Stimulated activated CD4-positive, alpha-beta T cell treated with anti-CD3 and anti-CD28 coated beads, Interleukin-15, amount 100 ng/mL, for 48 hours (primary cell): ENCODE results near the gene FKBP10.
"Not testable (repeated sequence)": the region's sequence is repeated elsewhere in the genome, so short reads cannot be mapped to it uniquely, and the experiment has no call there.

Source experiments
- DNase-seq, 2 donors: peaks; one replicate each; pipeline ENCODE4 v3.0.0-alpha.2; 2020; ENCODE audit warnings: low read depth in 2 of 2

FKBP10 gene

DNA sequence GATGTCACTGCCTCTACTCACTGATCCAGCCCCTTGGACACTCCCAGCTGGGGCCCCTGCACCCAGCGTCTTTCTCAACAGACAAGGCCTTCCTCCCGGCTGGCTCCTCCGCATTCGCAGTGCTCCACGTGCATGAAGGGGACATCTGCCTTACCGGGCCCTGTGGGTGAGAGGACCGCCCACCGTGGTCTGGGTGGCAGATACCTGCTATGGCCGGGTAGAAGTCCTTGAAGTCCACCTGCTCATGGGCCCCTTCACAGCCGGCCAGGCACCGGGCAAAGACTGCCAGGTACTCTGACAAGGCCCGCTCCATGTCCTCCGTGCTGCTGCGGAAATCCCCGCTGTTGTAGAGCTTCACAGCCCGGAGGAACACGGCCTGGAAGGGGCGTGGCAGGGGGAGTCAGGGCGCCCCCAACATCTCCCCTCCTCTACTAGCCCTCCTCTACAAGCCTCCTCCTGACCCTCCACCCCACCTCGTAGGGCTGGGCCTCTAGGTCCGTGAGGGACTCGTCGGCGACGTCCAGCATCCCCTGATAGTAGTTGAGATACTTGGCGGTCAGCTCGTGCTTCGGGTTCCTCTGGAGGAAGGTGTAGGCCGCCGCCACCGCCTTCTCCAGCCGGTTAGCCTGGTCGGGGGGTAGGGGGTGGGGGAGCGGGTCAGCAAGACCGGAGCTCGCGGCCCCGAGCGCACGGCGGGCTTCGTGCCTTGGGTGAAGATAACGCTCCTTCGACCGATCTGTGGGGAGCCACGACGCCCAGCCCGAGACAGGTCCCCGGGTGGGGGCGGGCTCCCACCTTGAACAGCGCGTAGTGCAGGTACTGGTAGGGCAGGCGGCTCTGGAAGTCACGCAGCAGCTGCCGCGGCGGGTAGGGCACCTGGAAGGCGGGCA is 1.9 kb upstream of the FKBP10 start:
- peak in 1 of 2 donors; percentile 5 for DNase-seq

DNA sequence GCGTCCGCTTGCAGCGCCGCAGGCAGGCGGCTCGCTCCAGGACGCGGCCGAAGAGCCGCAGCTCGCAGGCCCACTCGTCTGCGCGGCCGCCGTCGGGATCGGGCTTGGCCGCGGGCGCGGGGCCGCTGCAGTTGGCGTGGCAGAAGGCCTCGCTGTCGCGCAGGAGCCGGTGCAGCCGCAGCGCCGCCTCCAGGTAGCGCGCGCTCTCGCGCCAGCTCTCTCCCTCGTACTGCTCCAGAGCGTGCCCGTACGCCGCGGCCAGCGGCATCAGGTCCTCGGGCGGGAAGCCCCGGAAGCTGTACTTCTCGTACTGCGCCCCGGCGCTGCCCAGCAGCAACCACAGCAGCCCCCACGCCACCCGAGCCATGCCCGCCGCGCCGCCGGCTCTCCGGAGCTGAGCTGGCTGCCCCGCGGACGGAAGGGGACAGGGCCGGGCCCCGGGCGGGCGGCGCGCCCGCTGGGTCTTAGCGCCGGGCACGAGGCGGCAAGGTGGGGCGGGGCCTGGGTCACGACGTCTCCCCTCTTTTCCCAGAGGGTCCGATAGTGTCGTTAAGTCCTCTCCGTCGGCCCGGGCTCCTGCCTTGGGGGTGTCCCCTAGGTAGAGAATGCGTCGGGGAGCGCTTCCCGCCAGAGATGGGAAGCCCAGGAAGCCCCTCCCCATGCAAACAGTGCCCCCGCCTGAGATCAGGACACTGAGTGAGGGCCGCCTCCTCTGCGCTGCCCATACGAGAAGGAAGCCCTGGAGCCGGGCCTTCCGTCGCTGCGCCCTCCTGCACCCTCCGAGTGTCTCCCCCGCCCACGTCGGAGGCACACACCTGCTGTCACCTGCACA is 1.0 kb upstream of the FKBP10 start, which contains the start of gene P3H4:
P3H4 (minus strand) TSS at position 401 of the 832 bp plus-strand sequence; CDS start at position 367, 34 bp downstream.
- peak; percentile 44 to 62 for DNase-seq

DNA sequence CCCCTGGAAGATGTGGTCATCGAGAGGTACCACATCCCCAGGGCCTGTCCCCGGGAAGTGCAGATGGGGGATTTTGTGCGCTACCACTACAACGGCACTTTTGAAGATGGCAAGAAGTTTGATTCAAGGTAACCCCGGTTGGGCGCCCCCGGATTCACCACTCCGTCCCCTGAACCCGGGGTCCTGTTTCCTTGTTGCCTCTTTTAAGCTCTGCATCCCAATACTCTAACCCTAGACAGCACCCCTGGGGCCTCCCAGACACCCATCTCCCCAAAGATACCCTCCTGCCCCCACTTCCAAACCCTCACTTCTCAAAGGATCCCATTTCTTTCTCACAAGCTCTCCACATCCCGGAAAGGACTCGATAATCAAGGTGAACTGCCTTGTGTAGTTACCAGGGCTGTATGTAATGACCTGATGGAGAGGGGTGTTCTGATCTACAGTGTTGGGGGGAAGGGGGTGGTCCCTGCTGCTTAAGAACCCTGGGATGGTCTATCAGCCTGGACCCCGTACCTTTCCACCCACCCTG is 412 bp downstream of the FKBP10 start:
- DNase-seq: no peak

DNA sequence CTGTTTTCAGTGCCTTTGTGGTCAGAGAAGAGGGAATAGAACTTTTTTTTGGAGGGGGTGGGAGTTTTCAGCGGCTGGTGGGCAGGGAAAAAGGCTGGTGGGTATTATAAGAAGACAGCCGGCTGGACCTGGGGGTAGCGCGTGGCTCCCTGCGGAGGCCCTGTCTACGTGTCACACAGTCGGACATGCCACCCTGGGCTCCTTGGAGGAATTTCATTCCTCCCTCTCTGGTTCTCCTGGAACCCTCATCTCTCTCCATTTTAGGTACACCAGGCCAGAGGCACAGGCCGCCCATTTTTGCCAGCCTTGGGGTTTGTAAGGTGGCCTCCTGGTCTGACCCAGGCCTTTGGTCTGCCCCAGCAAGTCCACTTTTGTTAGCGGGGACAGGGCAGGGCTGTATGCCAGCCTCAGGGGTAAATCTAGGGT is 908 bp downstream of the FKBP10 start:
- DNase-seq: no peak

DNA sequence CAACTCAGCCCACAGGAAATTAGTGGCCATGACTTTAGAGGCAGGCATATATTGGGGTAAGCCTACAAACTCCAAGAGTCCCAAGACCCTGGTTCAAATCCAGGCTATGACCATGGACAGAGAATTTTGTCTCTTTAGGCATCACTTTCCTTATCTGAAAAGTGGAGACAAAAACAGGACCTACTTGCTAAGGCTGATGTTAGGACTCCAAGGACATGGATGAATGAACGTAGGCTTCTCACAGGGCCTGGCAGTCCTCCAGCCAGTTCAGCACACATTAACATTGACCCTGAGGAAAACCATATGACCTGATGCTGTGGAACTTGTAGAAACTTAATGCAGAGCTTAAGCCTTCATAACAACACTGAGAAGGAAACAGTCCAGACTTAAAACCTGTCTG is 1.4 kb downstream of the FKBP10 start:
- no peak for DNase-seq

DNA sequence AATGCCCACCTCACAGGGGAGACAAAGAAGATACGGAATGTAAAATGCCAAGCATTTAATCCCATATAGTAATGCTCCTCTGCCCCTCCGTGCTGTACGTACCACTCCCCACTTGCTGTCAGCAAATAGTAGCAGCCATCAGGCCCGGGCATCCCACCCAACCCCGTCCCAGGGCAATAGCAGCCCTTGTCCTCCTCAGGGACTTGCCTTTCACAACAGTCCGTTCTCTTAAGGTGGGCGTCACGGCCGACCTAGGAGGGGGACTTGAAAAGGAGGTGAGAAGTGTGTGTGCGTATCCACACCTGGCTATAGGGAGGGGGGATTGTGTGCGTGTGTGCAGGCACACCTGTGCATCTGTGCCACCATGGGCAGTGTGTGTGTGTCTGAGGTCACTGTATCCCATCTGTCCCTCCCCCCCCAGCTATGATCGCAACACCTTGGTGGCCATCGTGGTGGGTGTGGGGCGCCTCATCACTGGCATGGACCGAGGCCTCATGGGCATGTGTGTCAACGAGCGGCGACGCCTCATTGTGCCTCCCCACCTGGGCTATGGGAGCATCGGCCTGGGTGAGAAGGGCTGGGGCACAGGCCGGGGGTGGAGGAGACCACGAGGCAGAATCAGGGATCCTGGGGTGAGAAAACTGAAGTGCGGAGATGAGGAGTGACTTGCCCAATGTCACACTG is 4.0 kb downstream of the FKBP10 start:
- no peak for DNase-seq

DNA sequence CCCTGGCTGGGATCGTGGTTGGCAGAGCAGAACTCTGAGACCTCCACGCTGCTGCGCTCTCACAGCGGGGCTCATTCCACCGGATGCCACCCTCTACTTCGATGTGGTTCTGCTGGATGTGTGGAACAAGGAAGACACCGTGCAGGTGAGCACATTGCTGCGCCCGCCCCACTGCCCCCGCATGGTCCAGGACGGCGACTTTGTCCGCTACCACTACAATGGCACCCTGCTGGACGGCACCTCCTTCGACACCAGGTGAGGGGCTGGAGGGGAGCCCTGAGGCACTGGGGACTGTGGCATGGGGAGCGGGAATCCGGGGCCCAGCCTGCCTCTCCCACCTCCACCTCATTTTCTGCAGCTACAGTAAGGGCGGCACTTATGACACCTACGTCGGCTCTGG is 5.2 kb downstream of the FKBP10 start:
- DNase-seq: no peak

DNA sequence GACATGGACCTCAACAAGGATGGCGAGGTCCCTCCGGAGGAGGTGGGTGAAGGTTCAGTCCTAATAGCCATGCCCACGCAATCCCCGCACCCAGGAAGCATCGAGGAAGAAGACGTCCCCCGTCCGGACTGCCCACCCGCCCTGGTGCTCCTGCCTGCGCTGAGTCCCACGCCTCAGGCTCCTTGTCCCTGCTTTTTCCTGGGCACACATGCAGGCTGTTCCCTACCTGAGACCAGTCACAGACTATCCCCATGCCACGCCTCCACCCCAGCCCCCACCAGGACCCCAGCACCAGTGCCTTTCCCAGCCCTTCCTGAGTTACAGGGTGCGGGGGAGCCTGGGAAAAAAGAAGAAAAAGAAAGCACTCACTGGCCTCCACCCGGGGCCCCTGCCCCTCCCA is 9.0 kb downstream of the FKBP10 start:
- no peak for DNase-seq

DNA sequence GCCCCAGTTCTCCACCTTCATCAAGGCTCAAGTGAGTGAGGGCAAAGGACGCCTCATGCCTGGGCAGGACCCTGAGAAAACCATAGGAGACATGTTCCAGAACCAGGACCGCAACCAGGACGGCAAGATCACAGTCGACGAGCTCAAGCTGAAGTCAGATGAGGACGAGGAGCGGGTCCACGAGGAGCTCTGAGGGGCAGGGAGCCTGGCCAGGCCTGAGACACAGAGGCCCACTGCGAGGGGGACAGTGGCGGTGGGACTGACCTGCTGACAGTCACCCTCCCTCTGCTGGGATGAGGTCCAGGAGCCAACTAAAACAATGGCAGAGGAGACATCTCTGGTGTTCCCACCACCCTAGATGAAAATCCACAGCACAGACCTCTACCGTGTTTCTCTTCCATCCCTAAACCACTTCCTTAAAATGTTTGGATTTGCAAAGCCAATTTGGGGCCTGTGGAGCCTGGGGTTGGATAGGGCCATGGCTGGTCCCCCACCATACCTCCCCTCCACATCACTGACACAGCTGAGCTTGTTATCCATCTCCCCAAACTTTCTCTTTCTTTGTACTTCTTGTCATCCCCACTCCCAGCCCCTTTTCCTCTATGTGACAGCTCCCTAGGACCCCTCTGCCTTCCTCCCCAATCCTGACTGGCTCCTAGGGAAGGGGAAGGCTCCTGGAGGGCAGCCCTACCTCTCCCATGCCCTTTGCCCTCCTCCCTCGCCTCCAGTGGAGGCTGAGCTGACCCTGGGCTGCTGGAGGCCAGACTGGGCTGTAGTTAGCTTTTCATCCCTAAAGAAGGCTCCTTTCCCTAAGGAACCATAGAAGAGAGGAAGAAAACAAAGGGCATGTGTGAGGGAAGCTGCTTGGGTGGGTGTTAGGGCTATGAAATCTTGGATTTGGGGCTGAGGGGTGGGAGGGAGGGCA is 9.7 kb downstream of the FKBP10 start:
- no peak for DNase-seq

DNA sequence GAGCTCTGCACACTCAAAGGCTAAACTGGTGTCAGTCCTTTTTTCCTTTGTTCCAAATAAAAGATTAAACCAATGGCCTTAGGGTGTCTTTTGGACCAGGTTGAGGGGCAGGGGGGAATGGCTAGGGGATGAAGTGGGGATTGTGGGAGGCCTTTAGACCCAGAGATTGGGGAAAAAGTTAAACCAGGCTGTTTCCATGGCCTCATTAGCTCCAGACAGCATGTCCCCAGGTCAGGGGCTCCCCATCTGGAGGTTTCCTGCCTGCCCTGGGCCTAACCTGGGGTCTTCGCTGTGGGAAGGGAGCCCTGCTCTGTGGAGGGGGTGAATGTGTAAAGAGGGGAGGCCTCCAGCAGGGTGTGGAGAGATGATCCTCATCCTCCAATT is 10.3 kb downstream of the FKBP10 start:
- DNase-seq: no peak

DNA sequence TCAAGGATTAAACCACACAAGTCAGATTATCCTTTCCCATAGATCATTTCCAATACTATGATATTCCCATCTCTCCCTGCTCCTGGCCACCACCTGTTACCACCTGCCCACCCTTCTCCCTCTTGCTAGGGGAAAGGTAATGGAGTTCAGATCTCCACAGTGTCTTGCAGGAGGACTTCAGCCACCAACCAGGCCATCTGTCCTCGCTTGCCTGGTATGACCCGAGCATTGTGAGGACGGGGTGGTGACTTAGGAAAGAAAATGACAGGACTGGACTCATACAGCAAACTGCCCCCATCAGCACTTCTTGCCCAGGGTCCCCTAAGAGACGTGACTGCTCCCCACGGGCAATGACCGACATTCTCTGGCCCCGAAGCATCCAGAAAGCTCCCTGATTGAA is 10.8 kb downstream of the FKBP10 start:
- no peak for DNase-seq

DNA sequence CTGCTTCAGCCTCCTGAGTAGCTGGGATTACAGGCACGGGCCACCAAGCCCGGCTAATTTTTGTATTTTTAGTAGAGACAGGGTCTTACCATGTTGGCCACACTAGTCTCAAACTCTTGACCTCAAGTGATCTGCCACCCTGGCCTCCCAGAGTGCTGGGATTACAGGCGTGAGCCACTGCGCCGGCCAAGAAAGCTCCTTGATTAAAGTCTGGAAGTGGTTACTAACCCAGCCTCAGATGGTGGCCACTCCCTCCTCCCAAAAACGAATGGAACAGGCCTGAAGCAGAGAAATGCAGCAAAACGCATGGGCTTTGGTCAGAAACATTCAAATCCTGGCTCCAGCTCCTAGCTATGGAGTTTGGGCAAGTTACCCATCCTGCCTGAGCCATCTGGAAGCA is 11.3 kb downstream of the FKBP10 start:
- DNase-seq: no peak

DNA sequence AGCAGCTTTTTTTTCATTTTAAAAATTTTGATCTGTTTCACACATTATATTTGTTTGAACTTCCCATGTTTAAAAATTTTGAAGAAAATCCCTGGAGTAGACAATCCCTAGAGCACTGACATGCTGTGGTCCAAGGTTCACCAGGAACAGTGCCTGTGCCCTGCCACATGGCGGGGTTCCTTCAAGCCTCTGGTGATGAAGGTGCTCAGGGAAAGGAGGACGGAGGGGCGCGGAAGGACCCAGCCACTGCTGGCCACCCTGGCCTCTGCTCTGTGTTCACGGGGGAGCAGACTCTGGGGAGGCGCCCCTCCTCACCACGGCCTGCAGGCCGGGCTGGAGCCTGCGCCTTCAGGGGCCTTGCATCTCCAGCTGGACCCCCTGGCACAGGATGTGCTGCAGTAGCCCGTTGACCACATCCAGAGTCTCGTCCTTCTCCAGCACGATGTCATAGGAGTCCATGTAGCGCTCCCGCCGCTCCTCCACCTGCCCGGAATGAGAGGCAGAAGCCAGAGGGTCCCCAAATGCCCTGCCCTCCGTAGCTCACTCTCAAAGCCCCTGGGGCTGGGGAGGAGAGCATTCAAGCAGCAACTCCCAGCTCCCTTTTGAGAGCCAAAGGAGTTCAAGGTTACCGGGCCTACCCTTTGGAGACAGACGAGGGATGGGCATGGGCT is 12.5 kb downstream of the FKBP10 start:
- DNase-seq: no peak

DNA sequence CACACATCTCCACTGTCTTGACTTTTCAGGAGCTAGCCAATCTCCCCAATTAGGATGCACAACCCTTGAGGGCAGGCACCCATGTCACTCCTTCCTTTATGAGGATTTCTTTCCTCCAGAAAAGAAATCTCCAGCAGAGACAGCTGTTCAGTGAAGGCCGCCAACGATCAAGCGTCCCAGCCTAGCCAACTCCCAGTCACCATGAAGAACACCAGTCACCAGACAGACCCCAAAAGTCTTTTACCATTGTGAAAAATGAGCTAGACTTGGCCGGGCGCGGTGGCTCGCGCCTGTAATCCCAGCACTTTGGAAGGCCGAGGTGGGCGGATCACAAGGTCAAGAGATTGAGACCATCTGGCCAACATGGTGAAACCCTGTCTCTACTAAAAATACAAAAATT is 17.2 kb downstream of the FKBP10 start:
- not testable (repeated sequence) for DNase-seq

DNA sequence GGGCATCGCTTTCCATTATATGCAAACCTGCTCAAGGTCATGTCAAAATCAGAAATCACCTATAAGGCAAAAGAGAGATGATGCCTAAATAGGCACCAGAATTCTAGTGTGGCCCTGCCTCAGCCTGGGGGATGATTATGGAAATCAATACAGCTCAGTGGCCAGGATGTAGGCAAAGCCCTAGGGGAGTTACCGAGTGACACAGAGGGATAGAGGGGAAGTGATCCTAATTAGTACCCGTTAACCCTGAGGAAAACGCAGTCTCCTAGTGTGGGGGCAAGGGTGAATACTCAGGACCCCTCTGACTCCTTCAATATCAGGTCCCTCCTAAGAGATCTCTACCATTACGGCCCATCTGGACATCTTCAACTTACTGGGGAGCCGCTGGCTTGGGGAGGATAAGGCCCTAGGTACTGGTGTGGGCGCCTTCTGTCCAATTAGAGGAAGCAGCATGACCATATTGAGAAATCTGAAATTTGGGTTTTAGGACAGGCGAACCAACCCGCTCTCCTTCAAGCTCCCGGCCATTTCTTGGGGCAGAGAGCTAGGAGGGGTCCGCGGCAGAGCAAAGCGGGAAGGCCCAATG is 22.5 kb downstream of the FKBP10 start:
- no peak for DNase-seq

DNA sequence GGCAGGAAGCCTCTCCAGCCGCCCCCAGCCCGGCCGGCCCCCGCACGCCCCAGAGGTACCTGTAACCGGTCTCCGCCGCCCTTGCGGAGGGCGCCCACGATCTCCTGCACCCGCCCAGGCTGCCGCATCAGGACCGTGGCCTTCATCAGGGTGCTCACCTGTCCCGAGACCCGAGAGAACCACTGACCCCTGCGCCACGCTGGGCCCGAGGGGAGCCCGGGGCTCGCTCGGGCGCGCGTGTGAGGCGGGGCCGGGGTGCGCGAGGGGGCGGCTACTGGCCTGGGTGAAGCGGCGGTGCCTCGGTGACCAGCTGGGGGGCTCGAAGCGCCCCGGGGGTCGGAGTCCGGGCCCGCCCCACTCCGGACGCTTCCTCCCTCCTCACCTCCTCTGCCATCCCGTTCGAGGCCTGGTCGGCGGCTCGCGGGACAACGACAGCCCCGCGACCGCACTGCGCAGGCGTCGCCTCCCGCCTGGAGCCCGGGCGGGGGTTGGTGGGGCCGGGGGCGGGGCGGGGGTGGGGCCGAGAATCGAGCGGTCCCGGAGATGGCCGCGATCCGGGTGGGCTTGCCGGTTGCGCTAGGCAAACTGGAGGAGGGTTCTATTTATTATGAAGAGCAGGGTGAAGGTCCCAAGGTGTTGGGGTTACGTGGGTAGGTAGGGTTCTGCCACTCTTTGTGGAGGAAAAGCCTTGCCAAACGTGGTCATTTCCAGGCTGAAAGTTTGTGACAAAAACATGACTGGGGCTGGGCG is 23.2 kb downstream of the FKBP10 start, which contains the start of gene NT5C3B:
NT5C3B (minus strand) TSS at position 433 of the 750 bp plus-strand sequence; CDS start at position 394, 39 bp downstream.
- peak in 1 of 2 donors; percentile 39 for DNase-seq

DNA sequence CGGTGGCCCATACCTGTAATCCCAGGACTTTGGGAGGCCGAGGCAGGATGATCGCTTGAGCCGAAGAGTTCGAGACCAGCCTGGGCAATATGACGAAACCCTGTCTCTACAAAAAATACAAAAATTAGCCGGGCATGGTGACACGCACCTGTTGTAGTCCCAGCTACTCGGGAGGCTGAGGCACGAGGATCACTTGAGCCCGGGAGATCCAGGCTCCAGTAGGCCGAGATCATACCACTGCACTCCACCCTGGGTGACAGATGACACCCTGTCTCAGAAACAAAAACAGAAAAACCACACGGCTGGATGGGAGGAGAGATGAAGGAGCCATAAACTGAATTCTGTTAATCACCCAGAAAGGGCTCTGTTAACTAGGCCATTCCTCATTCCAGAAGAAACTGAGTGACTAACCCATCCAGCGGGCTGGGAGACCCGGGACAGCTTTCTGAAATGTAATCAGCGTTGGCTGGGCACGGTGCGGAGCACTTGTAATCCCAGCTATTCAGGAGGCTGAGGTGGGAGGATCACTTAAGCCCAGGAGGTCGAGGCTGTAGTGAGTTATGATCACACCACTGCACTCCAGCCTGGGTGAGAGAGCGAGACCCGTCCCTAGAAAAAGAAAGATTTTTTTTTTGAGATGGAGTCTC is 23.9 kb downstream of the FKBP10 start:
- DNase-seq: no peak

DNA sequence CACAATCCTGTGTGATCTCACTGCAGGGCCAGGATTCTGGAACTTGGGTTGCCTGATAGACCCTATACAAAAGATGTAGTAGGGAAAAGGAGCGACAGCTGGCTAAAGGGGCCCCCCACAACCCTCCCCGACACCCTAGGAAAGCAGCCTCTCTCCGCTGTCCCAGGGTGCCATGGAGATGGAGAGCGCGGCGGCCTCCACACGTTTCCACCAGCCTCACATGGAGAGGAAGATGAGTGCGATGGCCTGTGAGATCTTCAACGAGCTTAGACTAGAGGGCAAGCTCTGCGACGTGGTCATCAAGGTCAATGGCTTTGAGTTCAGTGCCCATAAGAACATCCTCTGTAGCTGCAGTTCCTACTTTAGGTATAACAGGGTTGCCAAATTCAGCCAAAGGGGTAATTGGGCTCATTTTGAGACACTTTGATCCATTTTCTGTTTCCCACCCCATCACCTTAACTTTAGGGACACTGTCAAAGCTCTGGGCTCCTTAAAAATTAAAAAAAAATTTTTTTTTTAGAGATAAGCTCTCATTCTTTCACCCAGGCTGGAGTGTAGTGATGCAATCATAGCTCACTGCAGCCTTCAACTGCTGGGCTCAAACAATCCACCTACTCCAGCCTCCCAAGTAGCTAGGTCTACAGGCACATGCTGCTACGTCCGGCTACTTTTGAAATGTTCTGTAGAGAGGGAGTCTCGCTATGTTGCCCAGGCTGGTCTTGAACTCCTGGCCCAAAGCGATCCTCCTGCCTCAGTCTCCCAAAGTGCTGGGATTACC is 25.1 kb downstream of the FKBP10 start, which contains the start of gene KLHL10:
KLHL10 (plus strand) TSS at position 65 of the 778 bp plus-strand sequence; CDS start at position 173, 108 bp downstream.
- no peak for DNase-seq
